Measurements from ENCODE around the gene ULK4.
"Not testable (repeated sequence)": the region's sequence is repeated elsewhere in the genome, so short reads cannot be mapped to it uniquely, and the experiment has no call there.

ULK4 gene

GRCh38 chr3:41860489-41860888 lies 101.4 kb downstream of the ULK4 start:
- not testable (repeated sequence) for DNase-seq

- DNase-seq: no peak
These were observed 106.9 kb downstream of the ULK4 start for GRCh38 chr3:41854956-41855355.

- no peak for DNase-seq
These were observed 108.2 kb downstream of the ULK4 start for GRCh38 chr3:41853540-41854196.

GRCh38 chr3:41848753-41849574 lies 112.9 kb downstream of the ULK4 start:
- DNase-seq: no peak

GRCh38 chr3:41847679-41848078 lies 114.2 kb downstream of the ULK4 start:
- DNase-seq: no peak

- no peak for DNase-seq
These were observed 115.1 kb downstream of the ULK4 start for GRCh38 chr3:41846850-41847249.

GRCh38 chr3:41845826-41846225 lies 116.1 kb downstream of the ULK4 start:
- no peak for DNase-seq

- DNase-seq: not testable (repeated sequence)
These were observed 117.6 kb downstream of the ULK4 start for GRCh38 chr3:41844256-41844655.

- DNase-seq: not testable (repeated sequence)
These were observed 120.8 kb downstream of the ULK4 start for GRCh38 chr3:41840936-41841668.

GRCh38 chr3:41836360-41837134 lies 125.4 kb downstream of the ULK4 start:
- DNase-seq: no peak

GRCh38 chr3:41833628-41834027 lies 128.3 kb downstream of the ULK4 start:
- no peak for DNase-seq

- DNase-seq: no peak
These were observed 142.7 kb downstream of the ULK4 start for GRCh38 chr3:41819236-41819635.

GRCh38 chr3:41808618-41809017 lies 153.3 kb downstream of the ULK4 start:
- no peak for DNase-seq

GRCh38 chr3:41808152-41808551 lies 153.8 kb downstream of the ULK4 start:
- no peak for DNase-seq

GRCh38 chr3:41794748-41795589 lies 166.9 kb downstream of the ULK4 start:
- DNase-seq: no peak

- DNase-seq: no peak
These were observed 169.1 kb downstream of the ULK4 start for GRCh38 chr3:41792806-41793205.

GRCh38 chr3:41769106-41769505 lies 192.8 kb downstream of the ULK4 start:
- DNase-seq: no peak

GRCh38 chr3:41768363-41768762 lies 193.5 kb downstream of the ULK4 start:
- no peak for DNase-seq

- DNase-seq: not testable (repeated sequence)
These were observed 199.0 kb downstream of the ULK4 start for GRCh38 chr3:41762867-41763266.

- no peak for DNase-seq
These were observed 208.3 kb downstream of the ULK4 start for GRCh38 chr3:41753651-41754050.

- DNase-seq: no peak
These were observed 210.3 kb downstream of the ULK4 start for GRCh38 chr3:41751597-41751996.

- DNase-seq: no peak
These were observed 211.9 kb downstream of the ULK4 start for GRCh38 chr3:41749988-41750387.

Measured in NCI-H510A treated with DMSO at 0.1 percent for 48 hours (cell line).